Measurements from ENCODE around the gene CENPM.

DNA sequence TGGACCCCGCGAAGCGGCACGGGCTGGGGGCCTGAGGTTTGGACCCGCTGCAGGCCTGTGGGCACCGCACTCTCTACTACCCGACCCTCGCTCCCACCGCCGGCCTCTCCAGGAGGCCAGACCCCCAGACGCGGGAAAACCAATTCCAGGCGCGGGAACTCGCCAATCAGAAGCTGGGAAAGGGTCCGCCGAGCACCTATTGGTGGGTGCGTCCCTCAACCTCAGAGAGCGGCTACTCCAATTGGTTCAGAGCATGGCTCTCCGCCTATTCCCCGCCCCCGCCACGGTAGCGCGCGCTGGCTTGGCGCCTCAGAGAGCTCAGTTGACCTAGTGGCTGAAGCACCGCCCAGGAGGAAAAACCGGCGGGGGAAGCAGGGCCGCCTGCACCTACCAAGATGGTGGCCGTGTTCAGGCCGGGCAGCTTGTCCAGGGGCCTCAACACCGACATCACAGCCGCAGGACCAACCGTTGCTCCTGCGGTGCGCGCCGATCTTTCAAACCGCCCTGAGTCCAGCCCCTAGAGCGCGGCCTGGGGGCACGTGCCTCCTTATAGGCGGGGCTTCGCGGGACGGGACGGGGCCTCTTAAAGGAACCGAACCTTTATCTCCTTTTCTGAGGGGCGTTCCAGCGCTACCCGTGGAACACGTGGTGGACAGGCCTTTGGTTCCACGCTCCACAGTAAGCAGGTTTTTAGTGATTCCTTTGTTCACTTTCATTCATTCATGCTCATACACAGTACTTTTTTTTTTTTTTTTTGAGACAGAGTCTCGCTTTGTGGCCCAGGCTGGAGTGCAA lies at the start of gene CENPM:
- TF ChIP-seq, protein P1, sequence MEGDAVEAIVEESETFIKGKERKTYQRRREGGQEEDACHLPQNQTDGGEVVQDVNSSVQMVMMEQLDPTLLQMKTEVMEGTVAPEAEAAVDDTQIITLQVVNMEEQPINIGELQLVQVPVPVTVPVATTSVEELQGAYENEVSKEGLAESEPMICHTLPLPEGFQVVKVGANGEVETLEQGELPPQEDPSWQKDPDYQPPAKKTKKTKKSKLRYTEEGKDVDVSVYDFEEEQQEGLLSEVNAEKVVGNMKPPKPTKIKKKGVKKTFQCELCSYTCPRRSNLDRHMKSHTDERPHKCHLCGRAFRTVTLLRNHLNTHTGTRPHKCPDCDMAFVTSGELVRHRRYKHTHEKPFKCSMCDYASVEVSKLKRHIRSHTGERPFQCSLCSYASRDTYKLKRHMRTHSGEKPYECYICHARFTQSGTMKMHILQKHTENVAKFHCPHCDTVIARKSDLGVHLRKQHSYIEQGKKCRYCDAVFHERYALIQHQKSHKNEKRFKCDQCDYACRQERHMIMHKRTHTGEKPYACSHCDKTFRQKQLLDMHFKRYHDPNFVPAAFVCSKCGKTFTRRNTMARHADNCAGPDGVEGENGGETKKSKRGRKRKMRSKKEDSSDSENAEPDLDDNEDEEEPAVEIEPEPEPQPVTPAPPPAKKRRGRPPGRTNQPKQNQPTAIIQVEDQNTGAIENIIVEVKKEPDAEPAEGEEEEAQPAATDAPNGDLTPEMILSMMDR (IDR thresholded peaks at IDR 0.05), result no peak
- TF ChIP-seq POLR2A (IDR thresholded peaks at IDR 0.05) (peak; percentile 22), POLR2AphosphoS5 (IDR thresholded peaks at IDR 0.05) (peak; percentile 85)

Data from prostate gland (tissue), 2 donors.